GM12878 (cell line): ENCODE results near the gene RBBP4. TPM values are rescaled to one million over a fixed set of nuclear protein-coding genes. Genes with fewer than 3 reads are reported as not detected.

ENCODE experiments used
- CTCF ChIP-seq, 3 experiments: IDR thresholded peaks in 2 of 3; conservative IDR thresholded peaks in 1 of 3; 2 replicates each; pipeline ENCODE4 v1.5.1; 2011; ENCODE audit warnings: low read depth in 3 of 3, low read length in 3 of 3, mild to moderate bottlenecking in 3 of 3, control low read depth in 2 of 3, moderate library complexity in 2 of 3, inconsistent platforms in 1 of 3, mixed read lengths in 1 of 3; ENCODE audit not compliant: control insufficient read depth in 2 of 3, insufficient read depth in 1 of 3; ENCODE audit errors: extremely low read depth in 1 of 3
- DPF2 ChIP-seq: fragments of 450-650 bp; IDR thresholded peaks from 2 replicates; pipeline ENCODE4 v1.6.1; 2017; ENCODE audit warnings: mild to moderate bottlenecking
- MTA2 ChIP-seq: fragments of 450-650 bp; IDR thresholded peaks from 2 replicates; pipeline ENCODE4 v1.6.1; 2016; ENCODE audit warnings: low read depth, mild to moderate bottlenecking, moderate library complexity
- MTA3 ChIP-seq: IDR thresholded peaks from 2 replicates; pipeline ENCODE4 v1.6.1; 2012; ENCODE audit warnings: low read length, inconsistent platforms, borderline replicate concordance
- PAX5 ChIP-seq: IDR thresholded peaks from 2 replicates; pipeline ENCODE4 v1.6.1; 2011; ENCODE audit warnings: low read depth, low read length, borderline replicate concordance
- RBBP5 ChIP-seq: fragments of 200-600 bp; sonication (generic); conservative IDR thresholded peaks from 2 replicates; pipeline ENCODE4 v1.6.1; 2016
- YY1 ChIP-seq: IDR thresholded peaks from 2 replicates; pipeline ENCODE4 v1.6.1; 2011; ENCODE audit warnings: low read depth, mild to moderate bottlenecking, low read length
- ZNF622 ChIP-seq: fragments of 450-650 bp; IDR thresholded peaks from 2 replicates; pipeline ENCODE4 v1.6.1; 2017; ENCODE audit warnings: mild to moderate bottlenecking, inconsistent platforms
- polyA plus RNA-seq, 11 experiments: library from polyadenylated mRNA; depleted of rRNA in 4 of 11; unstranded in 6 of 11; stranded (reverse) in 5 of 11; fragments of >200 nt; fragmentation: Nextera tagmentation in 4 of 11; fragmentation: Illumina TruSeq in 1 of 11; extraction: Ambion mirVana in 4 of 11; extraction: Trizol in 1 of 11; gene quantifications; 1 replicate in 1 of 11; 2 replicates in 10 of 11; pipeline versions ENCODE4 v1.2.1 to v1.2.3, GENCODE V29; 2011 to 2016; ENCODE audit warnings: inconsistent platforms in 2 of 11, missing spikeins in 2 of 11, low read depth in 1 of 11
- small RNA-seq: library from RNA; depleted of rRNA; stranded (forward); fragments of <200 nt; gene quantifications from one replicate; pipeline ENCODE3, GENCODE V24; 2014
- total RNA-seq, 4 experiments: library from RNA; depleted of rRNA in 3 of 4; stranded (reverse); fragments of >200 nt in 3 of 4; fragmentation: Illumina TruSeq in 1 of 4; extraction: Trizol in 1 of 4; gene quantifications; 2 replicates each; pipeline versions ENCODE4 v1.2.1 to v1.2.3, GENCODE V29; 2013 to 2021

The RBBP4 gene
- total and polyA plus RNA-seq, 10 of the 15 experiments (the other 5 are each of a cell fraction or from before 2014, with no cell fraction given): 120 to 357 (median 231) TPM

- TF ChIP-seq MTA2 (peak; percentile 35; the same call in 1 of the 2 replicates), PAX5 (no peak), ZNF622 (no peak), CTCF (IDR thresholded peaks at IDR 0.05 in 2 of 3, conservative IDR thresholded peaks at IDR 0.05 in 1 of 3; ENCODE audit: control insufficient read depth in 2 of 3, extremely low read depth in 1 of 3, insufficient read depth in 1 of 3, low read depth in 3 of 3, low read length in 3 of 3) (peak in 1 of 3 experiments; percentile 2; a peak in 1 of 6 replicates), RBBP5 (no peak), MTA3 (no peak), DPF2 (peak; percentile 63), YY1 (no peak)
Observed at GRCh38 chr1:32733582-32734321, 82.7 kb downstream of the RBBP4 start (continued).

Small RNA genes within 50 kb of the gene (small RNA-seq; reads per million reads assigned to genes)
- gene RF00019: not detected

Other genes with a start within 250 kb of the RBBP4 start
Only the 7 nearest of the 8 such genes appear.
- under 0.01 and 0.05 TPM in 2 replicates for gene ZBTB8B, start 186.1 kb upstream of the RBBP4 start, total RNA-seq (2014; rRNA removed)
- under 0.01 and 0.04 TPM in 2 replicates for gene ZBTB8B, start 186.1 kb upstream of the RBBP4 start, total RNA-seq (2014; rRNA removed; fragmentation: Illumina TruSeq; extraction: Trizol)
- gene ZBTB8B, start 186.1 kb upstream of the RBBP4 start, total RNA-seq (2021): 0.03 TPM in 1 of 2 replicates, not detected in the other
- gene ZBTB8B, start 186.1 kb upstream of the RBBP4 start, polyA plus RNA-seq (2011; rRNA removed): not detected in 2 replicates
- gene ZBTB8B, start 186.1 kb upstream of the RBBP4 start, polyA plus RNA-seq (2014; fragmentation: Illumina TruSeq; extraction: Trizol): 0.01 TPM in 1 of 2 replicates, not detected in the other
- under 1 TPM in 1 of 2 experiments, not detected in 1; under 0.01 TPM for gene ZBTB8B, start 186.1 kb upstream of the RBBP4 start, polyA plus RNA-seq (2014; fragmentation: Nextera tagmentation; extraction: Ambion mirVana)
- gene ZBTB8B, start 186.1 kb upstream of the RBBP4 start, polyA plus RNA-seq (2014; rRNA removed): 0.01 TPM in 2 replicates
- gene ZBTB8B, start 186.1 kb upstream of the RBBP4 start, polyA plus RNA-seq (2016; fragmentation: Nextera tagmentation; extraction: Ambion mirVana): under 1 TPM in 1 of 2 experiments, not detected in 1; 0.01 TPM
- gene ZBTB8A, start 111.8 kb upstream of the RBBP4 start, total RNA-seq (2014; rRNA removed): 2.1 and 2.9 TPM in 2 replicates
- gene ZBTB8A, start 111.8 kb upstream of the RBBP4 start, total RNA-seq (2014; rRNA removed; fragmentation: Illumina TruSeq; extraction: Trizol): 2.5 and 2.6 TPM in 2 replicates
- 2.7 and 3.5 TPM in 2 replicates for gene ZBTB8A, start 111.8 kb upstream of the RBBP4 start, total RNA-seq (2021)
- 1.1 and 1.4 TPM in 2 replicates for gene ZBTB8A, start 111.8 kb upstream of the RBBP4 start, polyA plus RNA-seq (2011; rRNA removed)
- 3.1 and 3.8 TPM in 2 replicates for gene ZBTB8A, start 111.8 kb upstream of the RBBP4 start, polyA plus RNA-seq (2014; fragmentation: Illumina TruSeq; extraction: Trizol)
- gene ZBTB8A, start 111.8 kb upstream of the RBBP4 start, polyA plus RNA-seq (2014; fragmentation: Nextera tagmentation; extraction: Ambion mirVana): under 1 TPM; 0.48 to 0.90 TPM
- 1.6 and 2.2 TPM in 2 replicates for gene ZBTB8A, start 111.8 kb upstream of the RBBP4 start, polyA plus RNA-seq (2014; rRNA removed)
- gene ZBTB8A, start 111.8 kb upstream of the RBBP4 start, polyA plus RNA-seq (2016; fragmentation: Nextera tagmentation; extraction: Ambion mirVana): 1 to 10 TPM; 3.7 to 4.7 TPM
- gene ZBTB8OS, start 658 bp upstream of the RBBP4 start, total RNA-seq (2014; rRNA removed): 77.9 and 83.8 TPM in 2 replicates
- 144 and 146 TPM in 2 replicates for gene ZBTB8OS, start 658 bp upstream of the RBBP4 start, total RNA-seq (2014; rRNA removed; fragmentation: Illumina TruSeq; extraction: Trizol)
- 77.8 and 88.9 TPM in 2 replicates for gene ZBTB8OS, start 658 bp upstream of the RBBP4 start, total RNA-seq (2021)
- 131 and 193 TPM in 2 replicates for gene ZBTB8OS, start 658 bp upstream of the RBBP4 start, polyA plus RNA-seq (2011; rRNA removed)
- 133 and 180 TPM in 2 replicates for gene ZBTB8OS, start 658 bp upstream of the RBBP4 start, polyA plus RNA-seq (2014; fragmentation: Illumina TruSeq; extraction: Trizol)
- gene ZBTB8OS, start 658 bp upstream of the RBBP4 start, polyA plus RNA-seq (2014; fragmentation: Nextera tagmentation; extraction: Ambion mirVana): 100 to 1,000 TPM; 294 to 350 TPM
- gene ZBTB8OS, start 658 bp upstream of the RBBP4 start, polyA plus RNA-seq (2014; rRNA removed): 123 and 150 TPM in 2 replicates
- 100 to 1,000 TPM; 137 to 140 TPM for gene ZBTB8OS, start 658 bp upstream of the RBBP4 start, polyA plus RNA-seq (2016; fragmentation: Nextera tagmentation; extraction: Ambion mirVana)
- gene SYNC, start 51.6 kb downstream of the RBBP4 start, total RNA-seq (2014; rRNA removed): 0.27 TPM in 1 of 2 replicates, not detected in the other
- gene SYNC, start 51.6 kb downstream of the RBBP4 start, total RNA-seq (2014; rRNA removed; fragmentation: Illumina TruSeq; extraction: Trizol): 0.04 TPM in 1 of 2 replicates, not detected in the other
- gene SYNC, start 51.6 kb downstream of the RBBP4 start, total RNA-seq (2021): not detected in 2 replicates
- 0.05 TPM in 1 of 2 replicates, not detected in the other for gene SYNC, start 51.6 kb downstream of the RBBP4 start, polyA plus RNA-seq (2011; rRNA removed)
- gene SYNC, start 51.6 kb downstream of the RBBP4 start, polyA plus RNA-seq (2014; fragmentation: Illumina TruSeq; extraction: Trizol): 0.05 TPM in 1 of 2 replicates, not detected in the other
- not detected for gene SYNC, start 51.6 kb downstream of the RBBP4 start, polyA plus RNA-seq (2014; fragmentation: Nextera tagmentation; extraction: Ambion mirVana)
- gene SYNC, start 51.6 kb downstream of the RBBP4 start, polyA plus RNA-seq (2014; rRNA removed): not detected in 2 replicates
- gene SYNC, start 51.6 kb downstream of the RBBP4 start, polyA plus RNA-seq (2016; fragmentation: Nextera tagmentation; extraction: Ambion mirVana): under 1 TPM in 1 of 2 experiments, not detected in 1; 0.12 TPM
- 169 and 170 TPM in 2 replicates for gene YARS1, start 166.2 kb downstream of the RBBP4 start, total RNA-seq (2014; rRNA removed)
- gene YARS1, start 166.2 kb downstream of the RBBP4 start, total RNA-seq (2014; rRNA removed; fragmentation: Illumina TruSeq; extraction: Trizol): 113 TPM in 2 replicates
- gene YARS1, start 166.2 kb downstream of the RBBP4 start, total RNA-seq (2021): 158 and 159 TPM in 2 replicates
- 82.0 and 85.6 TPM in 2 replicates for gene YARS1, start 166.2 kb downstream of the RBBP4 start, polyA plus RNA-seq (2011; rRNA removed)
- gene YARS1, start 166.2 kb downstream of the RBBP4 start, polyA plus RNA-seq (2014; fragmentation: Illumina TruSeq; extraction: Trizol): 179 and 220 TPM in 2 replicates
- 10 to 100 TPM; 39.9 to 66.4 TPM for gene YARS1, start 166.2 kb downstream of the RBBP4 start, polyA plus RNA-seq (2014; fragmentation: Nextera tagmentation; extraction: Ambion mirVana)
- 112 and 129 TPM in 2 replicates for gene YARS1, start 166.2 kb downstream of the RBBP4 start, polyA plus RNA-seq (2014; rRNA removed)
- gene YARS1, start 166.2 kb downstream of the RBBP4 start, polyA plus RNA-seq (2016; fragmentation: Nextera tagmentation; extraction: Ambion mirVana): 100 to 1,000 TPM; 193 to 202 TPM
- 40.7 and 49.1 TPM in 2 replicates for gene S100PBP, start 166.4 kb downstream of the RBBP4 start, total RNA-seq (2014; rRNA removed)
- gene S100PBP, start 166.4 kb downstream of the RBBP4 start, total RNA-seq (2014; rRNA removed; fragmentation: Illumina TruSeq; extraction: Trizol): 50.5 and 59.0 TPM in 2 replicates
- gene S100PBP, start 166.4 kb downstream of the RBBP4 start, total RNA-seq (2021): 55.7 and 56.5 TPM in 2 replicates
- 98.3 and 138 TPM in 2 replicates for gene S100PBP, start 166.4 kb downstream of the RBBP4 start, polyA plus RNA-seq (2011; rRNA removed)
- gene S100PBP, start 166.4 kb downstream of the RBBP4 start, polyA plus RNA-seq (2014; fragmentation: Illumina TruSeq; extraction: Trizol): 40.4 and 51.5 TPM in 2 replicates
- 10 to 100 TPM; 17.0 to 19.1 TPM for gene S100PBP, start 166.4 kb downstream of the RBBP4 start, polyA plus RNA-seq (2014; fragmentation: Nextera tagmentation; extraction: Ambion mirVana)
- 38.3 and 45.2 TPM in 2 replicates for gene S100PBP, start 166.4 kb downstream of the RBBP4 start, polyA plus RNA-seq (2014; rRNA removed)
- gene S100PBP, start 166.4 kb downstream of the RBBP4 start, polyA plus RNA-seq (2016; fragmentation: Nextera tagmentation; extraction: Ambion mirVana): 10 to 100 TPM; 34.6 to 38.8 TPM
- gene FNDC5, start 219.7 kb downstream of the RBBP4 start, total RNA-seq (2014; rRNA removed): not detected in 2 replicates
- gene FNDC5, start 219.7 kb downstream of the RBBP4 start, total RNA-seq (2014; rRNA removed; fragmentation: Illumina TruSeq; extraction: Trizol): not detected in 2 replicates
- gene FNDC5, start 219.7 kb downstream of the RBBP4 start, total RNA-seq (2021): not detected in 2 replicates
- 0.23 and 0.36 TPM in 2 replicates for gene FNDC5, start 219.7 kb downstream of the RBBP4 start, polyA plus RNA-seq (2011; rRNA removed)
- 0.01 TPM in 1 of 2 replicates, not detected in the other for gene FNDC5, start 219.7 kb downstream of the RBBP4 start, polyA plus RNA-seq (2014; fragmentation: Illumina TruSeq; extraction: Trizol)
- under 1 TPM; 0.14 to 0.26 TPM for gene FNDC5, start 219.7 kb downstream of the RBBP4 start, polyA plus RNA-seq (2014; fragmentation: Nextera tagmentation; extraction: Ambion mirVana)
- gene FNDC5, start 219.7 kb downstream of the RBBP4 start, polyA plus RNA-seq (2014; rRNA removed): not detected in 2 replicates
- under 1 TPM; 0.11 to 0.29 TPM for gene FNDC5, start 219.7 kb downstream of the RBBP4 start, polyA plus RNA-seq (2016; fragmentation: Nextera tagmentation; extraction: Ambion mirVana)